ENCODE data around the gene CDC25B. TPM values are rescaled to one million over a fixed set of nuclear protein-coding genes. Genes with fewer than 3 reads are reported as not detected.

CDC25B gene
- polyA plus RNA-seq, 3 donors from 2014 or later, result 25.3 to 42.0 (median 29.0) TPM

DNA sequence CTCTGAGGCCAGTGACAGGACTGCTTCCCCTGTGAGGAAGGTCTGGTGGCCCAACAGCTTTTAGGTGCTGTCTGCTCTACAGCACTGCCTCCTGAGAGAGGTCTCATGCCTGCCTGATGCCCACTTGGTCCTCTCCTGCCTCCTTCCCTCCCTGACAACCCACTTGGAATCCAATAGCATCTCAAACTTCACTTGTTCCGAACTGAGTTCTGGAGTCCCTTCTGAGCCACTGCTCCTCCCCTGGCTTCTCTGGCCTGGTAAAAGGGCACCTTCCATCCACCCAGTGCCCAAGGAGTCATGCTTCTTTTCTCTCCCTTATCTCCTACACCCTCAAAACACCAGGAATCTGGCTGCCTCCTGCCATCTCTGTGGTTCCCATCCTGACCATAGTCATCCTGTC, 52.5 kb downstream of the CDC25B start:
- Mint-ChIP-seq H3K4me3 (peak overlapping the region; percentile 42 to 90 (median 86)), H3K36me3 (no peaks in the 10 kb centered on the region), H3K4me1 (peaks cover 24 to 33% of the 10 kb centered on the region in 2 donors), H3K9me3 (no peaks in the 10 kb centered on the region), H3K27me3 (ENCODE audit: low read depth in 3 of 3) (peaks cover 0 to 5% (median 2%) of the 10 kb centered on the region in 3 donors), H3K27ac (peak overlapping the region; percentile 71 to 91 (median 83))
- no peak for DNase-seq

DNA sequence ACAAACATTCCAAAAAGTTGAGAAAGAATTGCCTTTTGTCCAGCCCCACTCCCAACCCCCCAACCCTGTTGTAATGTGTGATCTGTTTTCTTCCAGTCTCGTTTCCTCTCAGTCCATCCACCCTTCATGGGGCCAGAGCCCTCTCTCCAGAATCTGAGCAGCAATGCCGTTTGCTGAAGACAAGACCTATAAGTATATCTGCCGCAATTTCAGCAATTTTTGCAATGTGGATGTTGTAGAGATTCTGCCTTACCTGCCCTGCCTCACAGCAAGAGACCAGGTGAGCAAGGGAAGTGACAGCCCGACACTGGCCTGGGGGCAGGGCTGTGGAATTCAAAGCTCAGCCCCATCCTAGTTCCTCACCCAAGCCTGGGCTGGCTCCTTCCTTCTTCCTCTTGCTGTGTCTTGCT, 58.4 kb downstream of the CDC25B start:
- no peak for DNase-seq
- no peak overlapping the region for H3K4me3 Mint-ChIP-seq
- peaks cover 0 to 1% (median 0%) of the 10 kb centered on the region in 3 donors for H3K27me3 Mint-ChIP-seq (ENCODE audit: low read depth in 3 of 3)
- H3K4me1 Mint-ChIP-seq, result peaks cover 9 to 17% of the 10 kb centered on the region in 2 donors
- H3K36me3 Mint-ChIP-seq, result peaks cover 3 to 15% (median 7%) of the 10 kb centered on the region in 3 donors
- H3K27ac Mint-ChIP-seq, result no peak overlapping the region
- H3K9me3 Mint-ChIP-seq, result no peaks in the 10 kb centered on the region

Other genes with a start within 250 kb of the CDC25B start
- gene GFRA4, start 132.9 kb upstream of the CDC25B start, polyA plus RNA-seq, result not detected
- gene ADAM33, start 114.3 kb upstream of the CDC25B start, polyA plus RNA-seq, result not detected
- under 1 TPM in 1 of 3 donors, not detected in 2; 0.13 TPM for gene SIGLEC1, start 83.7 kb upstream of the CDC25B start, polyA plus RNA-seq
- gene HSPA12B, start 63.6 kb upstream of the CDC25B start, polyA plus RNA-seq, result under 1 TPM in 1 of 3 donors, not detected in 2; 0.53 TPM
- 10 to 100 TPM; 16.4 to 27.5 (median 16.6) TPM for gene ADISSP, start 28.6 kb upstream of the CDC25B start, polyA plus RNA-seq
- not detected for gene SPEF1, start 14.9 kb upstream of the CDC25B start, polyA plus RNA-seq
- gene CENPB, start 9.6 kb upstream of the CDC25B start, polyA plus RNA-seq, result 1 to 10 TPM; 1.0 to 1.7 (median 1.1) TPM
- 10 to 100 TPM; 16.3 to 23.1 (median 17.4) TPM for gene AP5S1, start 24.2 kb downstream of the CDC25B start, polyA plus RNA-seq
- gene MAVS, start 50.5 kb downstream of the CDC25B start, polyA plus RNA-seq, result 1 to 10 TPM; 1.8 to 9.3 (median 2.5) TPM
- gene PANK2, start 93.1 kb downstream of the CDC25B start, polyA plus RNA-seq, result 10 to 100 TPM; 42.1 to 53.0 (median 44.3) TPM
- 10 to 100 TPM in 1 of 3 donors, 1 to 10 TPM in 2; 4.4 to 10.7 (median 7.4) TPM for gene RNF24, start 219.2 kb downstream of the CDC25B start, polyA plus RNA-seq